Non-pigmented ciliary epithelial cell (primary cell): ENCODE results near the gene PDE1C.
A peak's percentile ranks its signal among the peaks of the same experiment; 100 is the strongest.
"Not testable (repeated sequence)": the region's sequence is repeated elsewhere in the genome, so short reads cannot be mapped to it uniquely, and the experiment has no call there.

Experiments used
- DNase-seq: peaks from one replicate; pipeline ENCODE4 v3.0.0-alpha.2; 2010; ENCODE audit warnings: low read depth

Gene PDE1C

DNA sequence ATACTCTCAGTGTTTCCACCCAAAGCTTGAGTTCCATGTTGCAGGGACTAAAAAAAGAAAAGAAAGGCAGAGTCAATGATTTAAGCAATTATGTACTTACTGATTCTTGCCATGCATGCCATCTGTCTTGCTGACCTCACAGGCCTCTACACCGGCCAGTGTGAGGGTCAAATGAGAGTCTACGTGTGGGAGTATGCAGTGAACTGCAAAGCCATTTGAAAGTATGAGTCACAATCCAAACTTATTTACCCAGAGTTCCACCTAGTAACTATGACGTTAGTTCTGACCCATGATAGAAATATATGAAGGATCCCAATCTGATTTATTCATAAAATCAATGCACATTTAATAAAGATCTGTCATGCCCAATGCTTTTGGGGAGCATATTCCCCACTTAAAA is 26.5 kb downstream of the PDE1C start:
- peak; percentile 15 for DNase-seq

DNA sequence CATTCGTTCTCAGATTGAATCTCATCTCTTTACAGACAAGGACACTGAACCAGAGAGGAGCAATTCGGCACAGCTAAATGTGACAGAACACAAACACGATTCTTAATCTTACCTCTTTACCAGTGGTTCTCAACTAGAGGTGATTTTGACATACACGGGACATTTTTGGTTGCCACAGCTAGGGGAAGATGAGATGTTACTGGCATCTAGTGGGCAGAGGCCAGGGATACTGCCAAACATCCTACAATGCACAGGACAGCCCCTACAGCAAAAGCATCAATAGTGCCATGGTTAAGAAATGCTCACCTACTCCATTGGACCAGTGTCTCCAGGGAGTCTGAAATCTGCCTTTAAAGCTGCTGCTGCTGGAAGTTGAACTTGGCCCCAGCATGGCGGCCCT is 27.3 kb downstream of the PDE1C start:
- DNase-seq, result no peak

DNA sequence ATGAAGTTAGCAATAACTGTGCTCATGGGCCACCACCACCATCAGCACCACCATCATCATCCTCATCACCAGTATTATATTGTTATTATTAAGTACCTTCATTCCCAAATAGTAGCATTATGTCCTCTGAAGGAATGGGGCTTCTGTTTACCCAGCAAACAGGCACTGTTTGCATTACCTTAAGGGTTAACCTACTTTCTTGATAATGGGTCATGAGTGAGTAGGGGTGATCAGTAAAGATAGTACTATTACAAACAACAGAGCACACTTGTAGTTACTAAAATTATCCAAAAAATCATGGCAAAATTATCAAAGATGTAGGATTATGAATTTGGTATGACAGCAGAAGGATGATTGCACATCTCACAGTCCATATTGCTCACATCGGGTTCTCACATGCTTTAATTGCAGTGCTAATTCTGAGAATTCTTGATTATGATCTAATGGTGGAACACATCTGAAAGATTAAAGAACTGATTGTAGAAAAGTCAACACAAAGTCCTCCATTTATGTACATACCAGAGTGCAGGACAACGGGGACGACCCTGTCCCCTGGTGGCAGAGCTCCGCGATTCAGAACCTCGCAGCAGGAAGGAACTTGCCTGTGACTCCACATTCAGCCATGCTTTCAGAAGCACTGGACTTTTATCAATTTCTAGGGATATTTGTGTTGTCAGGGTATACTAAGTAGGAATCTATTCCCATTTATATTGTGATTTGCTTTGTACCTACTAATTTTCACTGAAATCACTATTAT is 31.0 kb downstream of the PDE1C start:
- DNase-seq, result no peak

DNA sequence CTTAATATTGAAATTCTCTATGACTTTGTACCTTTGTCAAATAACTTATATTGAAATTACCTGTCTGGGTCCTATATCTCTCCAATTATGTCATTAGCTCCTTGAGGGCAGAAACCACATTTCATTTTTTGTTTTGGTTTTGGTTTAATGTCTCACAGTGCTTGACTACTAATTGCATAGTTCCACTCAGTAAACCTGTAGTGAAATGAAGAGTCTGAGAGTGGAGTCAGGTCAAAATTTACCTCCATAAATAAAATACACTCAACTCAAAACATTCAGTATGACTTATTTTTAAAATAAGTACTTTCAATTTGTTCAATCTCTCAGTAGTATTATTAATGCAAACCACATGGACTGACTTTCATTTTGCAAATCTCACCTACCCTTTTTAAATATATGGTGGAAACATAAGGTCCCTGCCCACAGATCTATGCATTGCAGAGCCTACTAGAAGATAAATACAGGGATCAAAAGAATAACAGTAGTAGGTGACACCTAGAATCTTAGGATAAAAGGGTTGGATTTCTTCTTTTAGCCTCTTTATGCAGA is 32.5 kb downstream of the PDE1C start:
- no peak for DNase-seq

DNA sequence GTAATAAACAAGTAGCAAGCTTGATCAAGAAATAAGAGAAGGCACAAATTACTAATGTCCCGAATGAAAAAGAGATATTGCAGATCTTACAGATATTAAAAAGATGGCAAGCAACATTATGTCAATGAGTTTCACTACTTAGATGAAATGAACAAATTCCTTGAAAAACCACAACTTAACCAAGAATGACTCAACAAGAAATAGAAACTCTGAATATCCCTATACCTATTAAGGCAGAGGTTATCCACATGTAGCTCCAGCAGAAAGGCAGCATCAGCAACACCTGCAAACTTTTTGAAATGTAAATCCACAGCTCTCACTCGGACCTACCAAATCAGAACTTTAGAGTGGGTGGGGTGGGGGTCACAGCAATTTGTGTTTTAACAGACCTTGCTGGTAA is 33.6 kb downstream of the PDE1C start:
- DNase-seq, result peak; percentile 4

DNA sequence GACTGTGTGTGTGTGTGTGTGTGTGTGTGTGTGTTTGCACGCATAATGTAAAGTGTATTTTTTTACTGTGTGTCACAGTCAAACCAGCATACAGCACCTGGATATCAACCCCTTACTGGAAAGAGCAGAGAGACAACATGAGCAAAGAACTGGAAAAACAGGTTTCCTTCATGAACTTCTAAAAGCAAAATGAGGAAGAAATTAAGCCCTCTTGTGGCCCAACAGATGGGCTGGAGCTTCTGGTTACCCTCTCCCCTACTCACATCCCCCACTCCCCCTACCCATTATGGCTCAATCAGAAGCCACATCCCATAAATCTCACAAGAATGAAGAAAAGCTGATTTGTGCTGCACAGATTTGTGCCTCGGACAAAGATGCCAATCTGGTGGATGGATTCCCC is 36.2 kb downstream of the PDE1C start:
- DNase-seq, result no peak

DNA sequence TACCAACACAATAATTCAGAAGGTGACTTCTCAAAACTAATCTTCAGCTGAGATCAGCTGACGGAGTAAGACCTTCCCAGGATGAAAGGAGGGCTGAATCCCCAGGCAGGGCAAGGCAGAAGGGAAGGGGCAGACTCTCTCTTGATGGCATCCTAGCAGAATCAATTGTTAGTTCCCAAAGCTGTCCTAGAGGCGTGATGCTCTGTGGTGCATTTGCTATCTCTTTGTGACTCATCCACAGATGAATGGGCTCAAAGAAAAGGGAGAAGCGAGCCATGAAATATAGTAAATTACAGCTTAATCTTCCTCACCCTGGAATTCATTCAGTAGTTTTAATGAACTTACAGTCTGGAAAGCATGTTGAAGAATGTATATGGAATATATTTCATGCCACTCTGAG is 37.2 kb downstream of the PDE1C start:
- DNase-seq, result no peak

DNA sequence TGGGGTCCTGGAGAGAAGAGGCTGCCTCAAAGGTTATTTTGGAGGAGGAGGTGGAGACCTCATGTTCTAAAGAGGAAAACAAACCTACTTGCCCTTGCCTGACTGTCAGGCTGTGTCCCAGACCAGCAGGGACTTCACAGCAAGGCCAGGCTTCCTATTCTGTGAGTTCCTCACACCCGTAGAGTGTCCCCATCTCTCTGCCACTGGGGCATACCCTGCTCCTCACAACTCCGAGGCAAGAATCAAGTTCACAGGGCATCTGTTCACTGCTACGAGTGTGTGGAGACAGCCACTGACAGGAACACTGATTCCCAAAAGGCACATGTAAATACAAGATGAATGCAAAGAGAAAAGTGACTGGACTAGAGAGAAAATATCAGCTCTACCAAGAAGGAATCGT is 38.0 kb downstream of the PDE1C start:
- no peak for DNase-seq

DNA sequence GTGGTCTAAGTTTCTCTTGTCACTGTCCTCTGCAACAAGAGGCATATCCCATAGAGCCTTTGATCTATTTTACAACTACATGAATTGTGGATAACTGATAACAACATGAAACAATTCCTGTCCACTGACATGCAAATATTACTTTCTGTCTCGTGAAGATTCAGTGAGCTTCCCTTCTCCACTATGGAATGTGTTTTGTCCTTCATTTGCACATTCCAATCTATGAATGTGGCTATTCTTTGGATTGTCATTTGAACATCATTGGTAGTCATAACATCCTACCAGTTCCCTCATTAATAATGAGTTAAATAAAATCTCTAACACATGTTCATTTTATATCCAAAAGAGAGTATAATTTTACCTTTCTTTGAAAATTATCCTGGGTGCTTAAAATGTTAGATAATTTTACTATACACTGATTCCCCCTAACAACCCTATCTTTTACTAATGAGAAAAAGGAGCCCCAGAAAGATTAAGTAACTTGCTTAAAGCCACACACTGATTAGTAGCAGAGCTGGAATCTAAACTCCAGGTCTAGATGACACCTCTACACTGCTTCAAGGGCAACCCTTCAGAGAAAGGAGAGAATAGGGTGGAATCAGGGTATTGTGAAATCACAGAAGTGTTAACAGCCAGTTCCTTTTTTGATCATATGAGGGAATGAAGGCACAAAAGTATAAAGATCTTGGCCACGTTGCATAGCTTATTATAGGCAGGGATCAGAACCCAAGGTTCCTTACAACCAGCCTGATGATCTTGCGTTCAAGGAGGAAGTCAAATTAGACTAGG is 39.1 kb downstream of the PDE1C start:
- no peak for DNase-seq

DNA sequence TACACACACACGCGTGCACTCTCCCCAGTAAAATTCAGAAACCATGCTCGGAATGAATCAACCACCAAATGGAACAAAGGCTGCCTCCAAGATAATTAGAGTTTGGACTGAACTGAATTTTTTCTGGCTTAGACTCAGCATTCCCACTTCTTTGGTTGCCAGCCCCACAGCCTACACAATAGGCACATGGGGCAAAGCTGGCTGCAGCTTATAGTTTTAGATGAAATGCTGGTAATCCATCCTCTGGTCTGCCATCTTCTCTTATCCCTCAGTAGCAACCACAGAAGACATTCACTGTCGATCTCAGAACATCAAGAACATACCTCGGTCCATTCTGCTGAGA is 44.2 kb downstream of the PDE1C start:
- DNase-seq, result no peak

DNA sequence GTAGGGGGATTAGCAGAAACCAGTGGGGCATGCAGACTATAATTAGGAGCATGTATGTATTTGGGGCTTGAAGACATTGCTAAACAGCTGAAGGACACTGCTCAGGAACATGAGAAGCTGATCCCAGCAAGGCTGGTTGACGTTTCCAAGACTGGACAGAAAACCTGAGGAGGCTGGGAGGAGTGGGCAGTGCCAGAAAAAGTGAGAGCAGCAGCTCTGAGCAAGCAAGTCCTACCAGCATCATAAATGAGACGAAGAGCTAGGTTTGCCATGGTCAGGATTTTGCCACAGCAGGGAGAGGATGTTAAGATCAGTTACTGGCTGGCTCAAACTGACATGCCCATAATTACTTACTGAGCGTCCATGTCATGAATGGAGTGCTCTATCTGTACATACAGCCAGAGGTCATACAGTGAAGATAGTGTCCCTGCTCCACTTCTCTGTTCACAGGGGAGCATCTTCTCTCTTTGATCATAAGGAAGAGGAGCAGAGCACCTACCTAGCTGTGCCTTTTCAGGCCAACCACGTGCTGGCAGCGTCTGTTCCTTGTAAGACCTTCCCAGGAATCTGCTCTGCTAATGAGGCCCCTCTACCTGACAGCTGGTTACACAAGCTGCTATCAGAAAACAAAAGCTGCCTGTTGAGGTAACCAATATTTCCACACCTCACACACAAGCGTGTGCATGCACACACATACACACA is 44.7 kb downstream of the PDE1C start:
- no peak for DNase-seq

DNA sequence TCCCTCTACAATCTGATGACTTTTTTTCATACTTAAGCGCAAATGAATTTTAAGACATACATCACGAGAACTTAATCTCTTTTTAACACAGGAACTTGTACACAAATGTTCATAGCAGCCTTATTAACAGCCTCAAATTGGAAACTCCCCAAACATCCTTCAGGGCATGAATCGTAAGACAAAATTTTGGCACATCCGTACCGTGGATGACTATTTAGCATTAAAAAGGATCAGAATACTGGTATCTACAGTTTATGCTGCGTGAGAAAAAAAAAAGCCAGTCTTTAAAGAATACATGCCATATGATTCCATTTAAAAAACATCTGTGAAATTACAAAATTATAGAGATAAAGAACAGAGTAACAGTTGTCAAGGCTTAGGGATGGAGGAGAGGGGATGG is 46.8 kb downstream of the PDE1C start:
- no peak for DNase-seq

DNA sequence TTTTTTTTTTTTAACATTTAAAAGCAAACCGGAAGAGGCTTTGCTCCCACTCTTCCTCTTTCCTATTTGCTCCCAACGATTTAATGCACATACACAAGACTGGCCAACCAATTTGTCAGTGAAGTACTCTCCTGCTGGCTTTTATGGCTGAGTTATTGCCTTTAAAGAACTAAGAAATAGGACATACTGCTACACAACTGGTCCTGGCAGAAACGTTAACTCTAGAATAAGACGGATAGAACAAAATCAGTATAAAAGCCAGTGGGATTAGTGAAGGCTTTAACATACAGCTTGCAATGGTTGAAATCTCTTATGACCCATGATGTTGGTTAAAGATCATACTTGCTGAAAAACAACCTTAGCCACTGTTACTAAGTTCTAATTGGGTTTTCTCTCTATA is 47.2 kb downstream of the PDE1C start:
- DNase-seq, result no peak

DNA sequence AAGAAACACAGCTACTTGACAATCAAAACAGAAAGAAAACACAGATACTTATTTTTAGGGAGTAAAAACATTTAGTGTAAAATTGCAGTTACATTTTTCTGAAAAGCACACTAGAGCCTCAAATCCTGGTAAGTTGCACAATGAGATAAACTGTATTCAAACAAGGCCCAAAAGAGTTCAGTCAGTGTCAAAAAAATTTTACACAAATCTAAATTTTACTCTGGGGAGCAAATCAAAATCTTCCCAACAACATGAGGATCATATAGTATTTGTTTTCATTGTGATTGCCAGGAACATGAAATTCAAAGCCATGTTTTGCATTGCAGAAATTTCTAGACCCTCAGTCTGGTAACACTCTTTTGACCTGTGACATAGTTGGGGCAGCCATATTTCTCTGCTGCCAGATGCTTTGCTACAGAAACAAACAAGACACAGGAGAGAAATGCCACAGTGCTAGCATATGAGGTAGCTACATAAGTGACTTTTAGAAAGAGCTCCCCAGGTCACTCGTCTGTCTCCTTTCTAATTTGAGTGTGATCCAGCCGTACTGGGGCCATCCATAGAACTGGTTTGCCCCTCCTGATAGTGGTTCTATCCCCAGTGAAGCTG is 49.6 kb downstream of the PDE1C start:
- no peak for DNase-seq

DNA sequence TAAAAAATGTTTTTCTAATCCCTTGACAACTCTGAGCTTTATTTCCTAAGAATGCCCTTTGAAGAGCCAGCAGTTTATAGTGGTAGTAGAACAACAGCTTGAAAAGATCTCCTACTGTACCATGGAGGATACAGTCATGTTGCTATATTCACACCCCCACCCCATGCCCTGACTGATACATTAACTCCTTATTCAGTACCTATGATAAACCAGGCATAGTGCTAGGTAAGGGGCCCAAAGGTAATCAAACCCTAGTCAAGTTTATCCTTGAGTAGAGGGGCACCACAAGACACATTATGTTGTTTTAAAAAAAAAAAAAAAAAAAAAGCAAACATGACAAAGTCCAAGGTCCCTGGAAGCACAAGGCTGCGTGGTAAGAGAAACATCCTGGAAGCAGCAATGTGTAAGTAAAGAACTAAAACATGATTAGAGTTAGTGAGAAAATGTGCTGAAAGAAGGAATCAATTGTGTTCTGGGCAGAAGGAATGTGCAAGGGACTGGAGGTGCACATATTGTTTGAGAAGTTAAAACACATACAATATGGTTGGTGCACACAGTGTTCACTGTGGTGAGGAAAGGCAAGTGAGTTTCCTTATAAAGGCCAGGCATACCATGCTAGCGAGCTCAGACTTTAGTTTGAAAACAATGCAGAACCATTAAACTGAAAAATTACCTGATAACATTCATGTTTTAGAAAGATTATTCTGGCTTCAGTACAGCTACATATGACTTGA is 51.2 kb downstream of the PDE1C start:
- DNase-seq, result no peak

DNA sequence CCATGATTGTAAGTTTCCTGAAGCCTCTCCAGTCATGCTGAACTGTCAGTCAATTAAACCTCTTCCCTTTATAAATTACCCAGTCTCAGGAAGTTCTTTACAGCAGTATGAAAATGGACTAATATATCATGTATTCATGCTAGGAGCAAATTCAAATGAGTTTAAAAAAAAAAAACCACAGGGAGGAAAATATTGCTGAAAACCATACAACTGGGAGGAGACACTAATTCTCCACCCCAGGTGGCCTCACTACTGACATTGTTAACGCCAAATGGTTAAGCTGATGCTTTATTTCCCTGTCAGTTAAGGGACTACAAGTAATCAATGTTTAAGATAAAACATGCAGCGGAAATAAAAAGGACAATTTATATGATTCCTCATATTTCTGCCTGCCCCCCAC is 55.1 kb downstream of the PDE1C start:
- DNase-seq, result no peak

DNA sequence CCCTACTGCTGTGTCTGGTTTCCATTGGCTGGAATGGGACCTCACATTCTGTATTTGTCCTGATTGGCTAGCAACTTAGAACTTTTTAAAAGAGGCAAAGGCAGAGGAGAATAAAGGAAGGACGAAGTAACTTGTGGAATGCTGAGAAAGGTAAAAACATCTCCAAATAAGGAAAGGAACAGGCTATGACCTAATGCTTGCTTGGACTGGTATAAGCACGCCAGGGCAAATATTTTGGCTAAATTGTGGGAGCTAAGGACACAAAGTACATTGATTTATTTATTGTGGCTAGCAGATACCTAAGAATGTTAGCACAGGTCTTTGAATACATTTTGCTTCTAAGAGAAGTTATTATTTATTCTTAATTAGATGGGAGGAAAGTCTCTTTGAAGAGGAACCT is 56.7 kb downstream of the PDE1C start:
- DNase-seq, result not testable (repeated sequence)

DNA sequence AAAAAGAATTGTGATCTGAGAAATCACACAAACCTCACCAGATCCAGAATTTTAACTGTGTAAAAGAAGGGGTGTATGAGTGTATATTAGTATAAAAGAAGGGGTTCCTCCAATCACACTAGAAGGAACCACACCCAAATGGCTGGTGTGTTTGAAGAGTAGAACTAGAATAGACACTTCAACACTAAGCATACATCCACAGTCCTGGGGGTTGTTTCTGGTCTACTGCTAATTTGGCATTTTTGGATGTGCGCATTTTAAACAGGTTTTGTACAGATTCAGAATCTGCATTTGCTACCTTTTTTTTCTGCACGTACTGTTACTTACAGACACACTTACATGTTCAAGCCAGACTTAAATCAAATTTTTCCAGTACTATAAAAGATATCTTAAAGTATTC is 64.6 kb downstream of the PDE1C start:
- DNase-seq, result no peak

DNA sequence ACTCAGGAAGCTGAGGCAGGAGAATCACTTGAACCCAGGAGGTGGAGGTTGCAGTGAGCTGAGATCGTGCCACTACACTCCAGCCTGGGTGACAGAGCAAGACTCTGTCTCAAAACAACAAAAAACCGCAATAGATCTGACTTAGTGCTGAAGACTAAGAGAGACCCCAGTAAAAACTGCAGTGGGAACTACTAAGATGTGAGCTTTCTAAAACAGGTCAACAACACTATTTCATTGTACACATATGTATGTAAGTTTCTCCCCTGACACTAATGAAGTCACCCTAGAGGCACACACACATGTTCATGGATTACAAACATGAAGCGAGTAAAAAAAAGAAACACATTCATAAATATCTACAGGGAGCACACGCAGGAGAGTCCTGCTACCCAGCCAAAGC is 68.3 kb downstream of the PDE1C start:
- no peak for DNase-seq

DNA sequence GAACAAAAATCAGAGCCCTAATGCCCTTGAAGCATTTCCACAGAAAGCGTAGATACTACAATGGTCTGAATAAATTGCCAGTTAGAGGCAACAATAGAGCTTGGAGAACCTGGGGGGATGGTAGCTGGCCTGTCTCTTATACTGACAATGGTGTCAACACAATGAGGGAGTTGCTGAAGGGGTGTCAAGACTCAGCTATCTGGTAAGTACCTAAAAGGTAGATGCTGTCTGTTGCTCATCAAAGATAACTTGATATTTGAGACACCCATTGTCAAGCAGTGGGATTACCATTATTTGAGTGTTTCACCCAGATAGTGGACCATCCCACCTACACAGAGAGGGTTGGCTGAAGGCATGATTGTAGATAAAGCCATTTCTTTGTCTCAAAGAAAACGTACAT is 72.8 kb downstream of the PDE1C start:
- no peak for DNase-seq

DNA sequence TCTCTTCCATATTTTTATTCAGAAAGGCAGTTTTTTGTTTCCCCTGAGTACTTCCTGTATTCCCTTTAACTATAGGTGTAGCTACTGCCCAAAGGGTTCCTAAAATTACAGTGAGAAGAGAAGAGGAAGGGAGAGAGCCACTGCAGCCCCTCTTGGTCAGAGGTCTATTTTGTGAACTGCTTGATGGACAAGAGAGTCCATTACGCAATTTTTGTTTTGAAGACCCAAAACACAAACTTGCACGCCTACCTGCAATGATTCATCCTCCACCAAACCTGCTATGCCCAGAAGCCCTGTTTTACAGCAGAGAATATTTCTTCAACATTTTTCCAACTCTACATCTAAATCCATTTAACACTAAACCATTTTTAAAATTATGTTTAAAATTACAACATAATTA is 75.1 kb downstream of the PDE1C start:
- DNase-seq, result no peak

DNA sequence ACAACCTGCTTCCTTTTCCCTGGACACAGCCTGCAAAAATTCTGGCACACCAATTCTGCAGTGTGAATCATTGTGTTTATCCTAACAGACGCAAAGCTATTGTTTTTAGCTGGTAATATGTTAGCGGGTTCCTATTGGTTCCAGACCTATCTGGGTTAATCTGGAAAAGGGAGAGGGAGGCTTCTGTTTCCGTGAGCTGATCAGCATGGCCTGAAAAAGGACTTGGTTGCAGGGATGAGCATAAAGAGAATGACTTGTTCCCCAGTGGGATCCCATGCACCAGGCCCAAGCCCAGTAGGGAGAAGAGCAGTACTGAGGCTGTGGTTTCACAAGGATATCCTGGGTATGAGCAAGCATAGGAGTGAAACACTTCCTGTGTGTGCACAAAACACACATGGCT is 78.4 kb downstream of the PDE1C start:
- no peak for DNase-seq
